NOMO-1 (cell line): ENCODE measurements around the gene TPSAB1.
A peak's percentile ranks its signal among the peaks of the same experiment; 100 is the strongest.

Source experiments
- DNase-seq, 2 experiments: peaks; one replicate each; lab custom pipeline; 2025; ENCODE audit not compliant: unreplicated experiment in 2 of 2; lab: John Stamatoyannopoulos, UW

The TPSAB1 gene

DNA sequence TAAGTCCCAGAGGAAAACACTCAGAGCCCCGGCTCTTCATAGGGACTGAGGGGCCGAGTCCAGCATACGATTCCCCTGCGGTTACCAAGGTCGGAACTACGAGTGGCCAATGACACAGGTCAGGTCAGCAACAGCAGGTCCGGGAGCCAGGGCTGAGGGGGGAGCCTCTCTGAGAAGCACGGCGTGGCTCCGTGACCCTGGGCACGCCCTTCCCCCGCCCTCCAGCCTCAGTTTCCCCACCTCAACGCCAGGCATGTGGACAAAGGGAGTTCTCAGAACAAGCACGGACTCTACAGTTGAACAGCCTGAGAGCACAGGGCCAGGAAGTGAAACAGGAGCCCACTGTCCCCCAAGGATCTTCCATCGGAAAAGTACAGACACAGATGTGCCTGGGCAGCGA lies 41.0 kb downstream of the TPSAB1 start:
- DNase-seq, result no peak

DNA sequence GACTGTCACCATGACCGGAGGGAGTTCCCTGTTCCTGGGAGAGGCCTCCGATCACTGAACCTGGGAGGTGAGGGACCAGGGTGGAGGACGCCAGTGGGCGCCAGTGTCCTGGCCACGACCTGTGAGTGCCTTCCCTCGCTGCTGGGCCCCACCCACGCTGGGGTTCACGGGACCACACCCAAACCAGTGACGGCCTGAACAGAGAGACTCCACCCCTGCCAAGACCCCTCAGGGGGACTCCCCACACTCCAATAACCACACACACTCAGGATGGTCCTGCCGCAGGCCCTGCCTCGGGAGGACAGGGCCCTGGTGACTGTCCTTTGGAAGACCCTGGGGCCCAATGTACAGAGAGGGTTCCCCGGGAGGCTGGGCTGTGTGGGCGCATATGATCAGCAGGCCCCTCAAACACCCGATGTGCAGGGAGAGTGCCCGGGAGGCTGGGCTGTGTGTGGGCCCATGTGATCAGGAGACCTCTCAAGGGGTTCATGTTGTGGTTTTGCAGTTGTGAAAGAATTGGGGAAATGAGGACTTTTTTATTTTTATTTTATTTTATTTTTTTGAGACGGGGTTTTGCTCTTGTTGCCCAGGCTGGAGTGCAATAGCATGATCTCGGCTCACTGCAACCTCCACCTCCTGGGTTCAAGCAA lies 41.9 kb downstream of the TPSAB1 start:
- DNase-seq, result peak in 1 of 2 experiments; percentile 5

DNA sequence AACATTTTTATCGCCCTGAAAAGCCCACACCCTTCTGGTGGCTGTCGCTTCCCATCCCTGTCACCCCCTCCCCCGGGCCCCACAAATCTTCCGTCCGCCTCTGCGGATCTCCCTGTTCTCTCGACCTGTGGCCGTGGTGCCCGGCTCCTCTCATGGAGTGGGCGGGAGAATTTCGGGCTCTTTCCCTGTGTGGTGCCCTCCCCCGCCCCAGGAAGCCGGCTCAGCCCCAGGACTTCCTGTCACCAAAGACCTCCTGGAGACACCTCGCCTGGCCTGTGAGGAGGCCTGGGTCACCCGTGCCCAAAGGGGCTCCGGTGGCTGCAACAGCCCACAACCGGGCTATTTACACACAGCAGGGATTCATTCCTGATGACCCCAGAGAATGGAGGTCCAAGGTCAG lies 42.8 kb downstream of the TPSAB1 start:
- no peak for DNase-seq

DNA sequence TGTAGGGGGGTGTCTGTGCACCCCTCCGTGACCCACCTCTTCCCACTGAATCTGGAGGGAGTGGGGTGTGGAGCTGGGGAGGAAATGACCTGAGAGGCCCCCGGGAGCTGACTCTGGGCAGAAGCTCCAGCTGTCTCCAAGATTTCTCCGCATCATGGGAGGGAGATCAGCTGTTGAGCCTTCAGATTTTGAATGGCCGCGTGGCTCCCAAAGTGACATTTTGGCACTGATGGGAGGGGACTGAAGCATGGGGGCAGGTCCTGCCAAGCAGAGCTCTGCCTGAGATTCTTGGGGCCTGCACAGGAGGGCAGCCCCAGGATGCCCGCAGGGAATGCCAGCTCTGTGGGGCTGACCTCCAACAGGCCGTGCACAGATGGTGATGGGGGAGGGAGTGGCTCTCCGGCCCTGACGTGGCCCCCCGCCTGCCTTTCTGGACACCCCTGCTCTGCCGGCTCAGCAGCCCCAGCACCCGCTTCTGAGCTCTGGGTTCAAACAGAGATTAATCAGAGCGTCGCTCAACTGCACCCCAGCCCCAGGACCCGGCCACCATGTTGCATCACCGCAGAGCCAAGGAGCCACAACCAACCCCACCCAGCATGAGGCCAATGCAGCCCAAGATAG lies 43.6 kb downstream of the TPSAB1 start:
- DNase-seq, result no peak

DNA sequence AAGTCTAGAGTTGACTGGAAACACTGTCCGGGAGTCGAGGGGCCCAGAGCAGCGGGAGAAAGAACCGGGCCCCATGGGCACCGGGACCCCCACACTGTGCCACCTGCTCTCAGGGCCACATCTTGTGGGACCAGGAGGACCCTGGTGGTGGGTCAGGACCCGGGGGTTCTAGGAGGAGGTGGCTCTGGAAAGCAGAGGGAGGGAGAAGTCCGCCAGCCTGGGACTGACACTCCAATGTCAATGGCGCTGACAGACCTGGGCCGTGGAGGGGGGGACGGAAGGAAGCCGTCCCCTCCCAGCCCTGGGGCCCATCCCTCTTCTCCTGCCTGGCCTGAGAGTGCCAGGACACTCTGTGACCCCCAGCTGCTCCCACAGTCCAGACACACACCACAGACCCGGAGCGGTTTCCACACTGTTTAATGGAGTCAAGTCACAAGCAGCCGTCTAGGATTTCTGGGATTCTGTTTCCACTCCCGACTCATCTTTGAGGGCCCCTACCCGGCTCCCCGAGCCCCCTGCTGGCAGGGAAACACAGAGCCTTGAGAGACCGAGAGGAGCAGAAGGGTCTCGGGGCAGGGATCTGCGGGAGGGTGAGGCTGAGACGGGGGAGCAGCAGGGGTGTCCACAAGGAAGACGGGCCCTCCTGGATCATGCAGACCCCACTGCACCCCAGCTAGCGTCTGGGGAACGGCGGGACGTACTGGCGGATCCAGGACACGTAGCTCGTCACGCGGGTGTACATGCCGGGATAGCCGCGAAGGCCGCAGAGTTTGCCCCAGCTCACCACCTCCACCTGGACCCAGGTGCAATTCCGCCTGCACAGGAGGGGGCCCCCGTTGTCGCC lies 45.4 kb downstream of the TPSAB1 start:
- no peak for DNase-seq

DNA sequence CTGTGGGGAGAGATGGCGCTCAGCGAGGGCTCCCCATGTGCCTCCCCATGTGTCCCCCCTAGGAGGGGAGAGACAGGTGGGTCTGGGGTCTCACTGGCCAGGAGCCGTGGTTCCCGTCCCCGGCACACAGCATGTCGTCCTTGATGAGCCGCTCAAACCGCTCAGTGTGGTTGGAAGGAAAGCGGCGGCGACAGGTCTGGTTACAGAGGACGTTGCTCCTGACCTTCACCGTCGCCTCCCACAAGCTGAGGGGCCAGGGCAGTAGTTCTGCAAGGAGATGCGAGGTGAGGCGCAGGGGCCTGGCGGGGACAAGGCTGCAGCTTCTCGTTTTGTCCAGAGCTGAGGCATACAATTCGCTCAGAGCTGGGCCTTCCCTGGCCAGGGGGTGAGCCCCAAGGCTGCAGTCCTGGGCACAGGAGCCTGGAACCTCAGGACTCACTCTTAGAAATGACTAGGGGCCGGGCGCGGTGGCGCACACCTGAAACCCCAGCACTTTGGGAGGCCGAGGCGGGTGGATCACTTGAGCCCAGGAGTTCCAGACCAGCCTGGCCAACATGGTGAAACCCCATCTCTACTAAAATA lies 46.1 kb downstream of the TPSAB1 start:
- DNase-seq, result no peak

DNA sequence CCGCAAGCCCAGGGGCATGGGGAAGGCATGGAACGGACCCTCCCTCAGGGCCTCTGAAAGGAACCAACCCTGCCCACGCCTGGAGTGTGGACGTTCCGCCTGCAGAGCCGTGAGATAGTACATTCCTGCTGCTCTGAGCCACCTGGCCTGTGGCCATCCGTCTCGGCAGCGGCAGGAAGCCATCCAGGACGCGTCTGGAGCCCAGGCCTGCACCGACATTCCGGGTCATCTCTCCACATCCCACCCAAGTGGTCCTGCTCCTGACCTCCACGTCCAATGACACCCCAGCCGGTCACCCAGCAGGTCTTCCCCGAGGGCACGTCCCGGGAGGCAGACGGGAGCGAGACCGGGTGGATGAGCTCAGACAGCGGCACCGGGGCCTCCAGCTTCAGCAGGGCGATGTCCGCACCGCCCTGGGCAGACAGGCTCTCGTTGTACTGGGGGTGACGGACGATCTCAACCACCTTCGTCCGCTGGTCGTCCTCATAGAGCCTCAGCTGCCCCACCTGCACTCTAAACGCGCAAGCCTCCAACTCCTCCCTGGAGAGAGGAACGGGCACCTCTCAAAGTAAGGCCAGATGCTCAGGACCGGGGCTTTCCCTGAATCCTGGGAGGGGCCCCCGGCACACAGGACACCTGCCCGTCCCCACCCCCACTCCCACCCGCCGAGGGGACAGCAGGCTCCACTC lies 47.6 kb downstream of the TPSAB1 start:
- no peak for DNase-seq

DNA sequence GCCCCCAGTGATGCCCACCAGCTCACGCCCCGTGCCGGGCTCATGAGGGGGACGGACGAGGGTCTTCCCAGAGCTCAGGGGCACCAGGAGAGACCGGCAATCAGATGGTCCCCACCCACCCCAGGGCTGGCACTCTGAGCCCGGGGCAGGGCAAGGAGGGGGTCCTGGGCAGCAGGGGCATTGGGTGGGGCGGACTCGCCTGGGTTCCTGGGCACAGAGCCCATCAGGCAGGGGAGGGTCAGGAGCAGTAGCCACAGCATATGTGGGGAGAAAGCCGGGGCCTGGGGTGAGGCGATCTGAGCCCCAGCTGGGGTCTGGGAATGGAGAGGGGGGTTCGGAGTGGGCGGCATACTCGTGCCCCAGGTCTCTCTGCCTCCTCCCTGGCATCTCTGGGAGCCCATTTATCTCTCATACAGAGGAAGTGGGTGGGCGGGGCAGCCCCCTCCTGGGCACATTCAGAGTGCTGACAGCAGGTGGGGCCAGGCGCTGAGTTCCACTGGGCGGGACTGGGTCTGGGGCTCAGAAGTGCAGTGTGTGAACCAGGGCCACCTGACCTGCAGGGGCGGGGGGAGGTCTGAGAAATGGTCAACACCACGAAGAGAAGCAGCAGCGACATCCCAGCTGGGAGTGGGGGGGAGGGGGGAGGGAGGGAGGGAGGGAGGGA lies 48.4 kb downstream of the TPSAB1 start:
- DNase-seq, result no peak

DNA sequence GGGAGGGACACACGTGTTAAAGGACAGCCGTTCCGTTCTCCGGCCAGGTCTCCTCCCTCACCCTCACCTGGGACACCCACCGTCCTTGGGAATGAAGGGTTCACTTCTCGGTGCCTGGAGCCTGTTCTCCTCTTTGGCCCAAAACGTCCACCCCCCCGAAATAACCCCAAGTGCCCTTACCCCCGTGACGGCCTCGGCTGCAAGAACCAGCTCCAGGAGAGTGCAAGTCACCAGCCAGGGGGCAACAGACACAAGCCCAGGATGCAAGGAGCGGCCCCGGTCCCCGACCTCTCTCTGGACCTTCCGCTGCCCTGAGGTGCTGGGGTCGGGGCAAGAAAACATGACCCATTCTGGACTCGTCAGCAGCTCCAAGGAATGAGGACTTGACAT lies 49.0 kb downstream of the TPSAB1 start:
- no peak for DNase-seq

DNA sequence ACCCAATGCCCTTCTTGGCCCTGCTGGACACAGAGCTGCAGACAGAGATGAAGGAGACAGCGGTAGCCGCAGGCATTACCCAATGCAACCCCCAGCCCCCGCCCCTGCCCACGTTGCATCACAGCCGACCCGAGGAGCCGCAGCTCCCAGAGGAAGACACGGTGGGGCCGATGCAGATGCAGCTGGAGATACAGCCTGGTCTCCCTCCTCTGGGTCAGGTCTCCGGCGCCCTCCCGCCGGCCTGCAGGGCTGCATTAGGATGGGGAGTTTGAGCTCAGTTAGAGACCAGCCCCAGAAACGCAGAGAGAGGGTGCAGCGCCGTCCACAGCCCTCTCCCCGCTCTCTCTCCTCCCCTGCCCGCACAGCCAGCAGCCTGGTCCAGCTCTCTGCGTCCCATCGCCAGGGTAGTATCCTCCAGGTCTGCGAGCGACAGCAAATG lies 49.6 kb downstream of the TPSAB1 start:
- DNase-seq, result peak; percentile 2 to 22

DNA sequence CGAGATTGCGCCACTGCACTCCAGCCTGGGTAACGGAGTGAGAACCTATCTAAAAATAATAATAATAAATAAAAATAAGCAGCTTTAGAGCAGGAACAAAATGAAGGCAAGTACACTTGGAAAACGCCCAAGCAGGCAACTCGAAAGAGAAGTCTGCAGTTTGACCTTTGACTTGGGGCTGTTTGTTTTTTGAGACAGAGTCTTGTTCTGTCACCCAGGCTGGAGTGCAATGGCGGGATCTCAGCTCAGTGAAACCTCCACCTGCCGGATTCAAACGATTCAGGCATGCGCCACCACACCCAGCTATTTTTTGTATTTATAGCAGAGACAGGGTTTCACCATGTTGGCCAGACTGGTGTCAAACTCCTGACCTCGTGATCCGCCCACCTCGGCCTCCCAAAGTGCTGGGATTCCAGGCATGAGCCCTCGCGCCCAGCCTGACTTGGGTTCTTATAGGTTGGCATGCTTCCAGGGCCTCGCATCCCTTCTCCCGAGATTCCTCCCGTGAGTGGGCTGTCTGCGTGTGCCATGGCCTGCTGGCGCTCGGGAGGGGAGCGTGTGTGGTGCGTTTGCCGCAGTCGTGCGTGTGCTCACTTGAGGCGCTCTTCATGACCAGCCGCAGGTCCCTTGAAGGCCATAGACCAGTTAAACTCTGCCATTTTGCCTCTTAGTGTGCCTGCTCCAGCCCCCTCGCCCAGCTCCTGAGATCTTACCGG lies 50.5 kb downstream of the TPSAB1 start:
- DNase-seq, result no peak

DNA sequence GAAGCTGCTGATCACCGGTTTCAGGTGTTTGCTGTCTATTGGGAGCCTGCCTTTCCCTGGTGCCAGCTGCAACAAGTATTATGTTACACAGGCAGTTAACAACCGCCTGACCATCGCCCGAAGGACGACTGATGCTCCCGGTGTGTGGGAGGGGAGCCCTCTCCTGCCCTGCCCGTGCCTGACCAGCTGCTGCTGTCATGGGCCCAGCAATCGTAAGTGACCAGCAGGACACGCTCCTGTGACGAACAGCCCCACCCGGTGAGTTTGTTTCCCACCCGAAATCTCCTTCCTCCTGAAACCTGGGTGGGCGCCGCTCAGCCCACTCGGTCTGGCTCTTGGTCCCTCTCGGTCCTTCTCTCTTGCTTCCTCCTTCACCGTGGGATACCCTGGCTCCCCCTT lies 51.1 kb downstream of the TPSAB1 start:
- no peak for DNase-seq
